Upper lobe of right lung (tissue), 1 donor: ENCODE measurements around the gene AP1M2. TPM values are rescaled to one million over a fixed set of nuclear protein-coding genes. Genes with fewer than 3 reads are reported as not detected.

ENCODE experiments used
- ATAC-seq: fragments of 200-7000 bp; cut with Tn5 transposase; one replicate; pipeline ENCODE4 v1.9.1; 2020; ENCODE audit warnings: mild to moderate bottlenecking, moderate library complexity
- DNase-seq: peaks from one replicate; pipeline ENCODE4 v3.0.0-alpha.2; 2020
- H3K27ac ChIP-seq: fragments of 200-600 bp; one replicate; pipeline ENCODE4 v1.8.0; 2022
- H3K27me3 ChIP-seq: fragments of 200-600 bp; one replicate; pipeline ENCODE4 v1.8.0; 2022; ENCODE audit warnings: mild to moderate bottlenecking
- H3K36me3 ChIP-seq: fragments of 200-600 bp; one replicate; pipeline ENCODE4 v1.8.0; 2022
- H3K4me1 ChIP-seq: fragments of 200-600 bp; one replicate; pipeline ENCODE4 v1.8.0; 2022
- H3K4me3 ChIP-seq: fragments of 200-600 bp; one replicate; pipeline ENCODE4 v1.8.0; 2022; ENCODE audit warnings: mild to moderate bottlenecking
- H3K9me3 ChIP-seq: fragments of 200-600 bp; one replicate; pipeline ENCODE4 v1.8.0; 2022
- intact Hi-C: fragments of 100-400 bp; cut with DNase I; formaldehyde crosslinking; loops from one replicate; pipeline ENCODE4 v1.11.0; 2022
- total RNA-seq: library from RNA; stranded (reverse); fragmentation: NEBNext Ultra II Directional; extraction: Animal tissue kit (Norgen Biotek cat#: 25700); gene quantifications from one replicate; pipeline ENCODE4 v1.2.1, GENCODE V29; 2021
- TF ChIP-seq, protein P1 (sequence below): fragments of 200-600 bp; IDR thresholded peaks from one replicate; pipeline ENCODE4 v1.8.0; 2022; ENCODE audit warnings: antibody characterized with exemption
- donor health status: DM: no; HTN: yes; CAD: no; lungs with severe emphysema.

The AP1M2 gene
- total RNA-seq, 1 donor from 2014 or later, result 37.8 TPM

DNA sequence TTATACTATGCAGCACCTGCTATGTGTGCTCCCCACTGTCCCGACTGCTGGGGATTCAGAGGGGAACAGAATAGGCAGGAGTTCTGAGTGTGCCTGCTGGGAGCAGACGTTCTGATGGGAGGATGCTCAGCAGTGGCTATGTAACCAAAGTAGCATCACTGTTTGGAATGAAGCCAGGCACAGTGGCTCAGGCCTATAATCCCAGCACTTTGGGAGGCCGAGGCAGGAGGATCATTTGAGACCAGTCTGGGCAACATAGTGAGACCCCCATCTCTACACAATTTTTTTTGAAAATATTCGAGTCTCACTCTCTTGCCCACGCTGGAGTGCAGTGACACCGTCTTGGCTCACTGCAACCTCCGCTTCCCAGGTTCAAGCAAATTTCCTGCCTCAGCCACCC, 37.4 kb downstream of the AP1M2 start:
- no peaks in the 10 kb centered on the region for H3K9me3 ChIP-seq
- no peak for ATAC-seq
- H3K36me3 ChIP-seq, result peaks cover 89% of the 10 kb centered on the region
- intact Hi-C loops, result no loop called here
- no peak overlapping the region for H3K27ac ChIP-seq
- H3K4me1 ChIP-seq, result peaks cover 7% of the 10 kb centered on the region
- H3K27me3 ChIP-seq, result no peaks in the 10 kb centered on the region
- no peak overlapping the region for H3K4me3 ChIP-seq
- TF ChIP-seq, protein P1, sequence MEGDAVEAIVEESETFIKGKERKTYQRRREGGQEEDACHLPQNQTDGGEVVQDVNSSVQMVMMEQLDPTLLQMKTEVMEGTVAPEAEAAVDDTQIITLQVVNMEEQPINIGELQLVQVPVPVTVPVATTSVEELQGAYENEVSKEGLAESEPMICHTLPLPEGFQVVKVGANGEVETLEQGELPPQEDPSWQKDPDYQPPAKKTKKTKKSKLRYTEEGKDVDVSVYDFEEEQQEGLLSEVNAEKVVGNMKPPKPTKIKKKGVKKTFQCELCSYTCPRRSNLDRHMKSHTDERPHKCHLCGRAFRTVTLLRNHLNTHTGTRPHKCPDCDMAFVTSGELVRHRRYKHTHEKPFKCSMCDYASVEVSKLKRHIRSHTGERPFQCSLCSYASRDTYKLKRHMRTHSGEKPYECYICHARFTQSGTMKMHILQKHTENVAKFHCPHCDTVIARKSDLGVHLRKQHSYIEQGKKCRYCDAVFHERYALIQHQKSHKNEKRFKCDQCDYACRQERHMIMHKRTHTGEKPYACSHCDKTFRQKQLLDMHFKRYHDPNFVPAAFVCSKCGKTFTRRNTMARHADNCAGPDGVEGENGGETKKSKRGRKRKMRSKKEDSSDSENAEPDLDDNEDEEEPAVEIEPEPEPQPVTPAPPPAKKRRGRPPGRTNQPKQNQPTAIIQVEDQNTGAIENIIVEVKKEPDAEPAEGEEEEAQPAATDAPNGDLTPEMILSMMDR, result no peak
- DNase-seq, result no peak

DNA sequence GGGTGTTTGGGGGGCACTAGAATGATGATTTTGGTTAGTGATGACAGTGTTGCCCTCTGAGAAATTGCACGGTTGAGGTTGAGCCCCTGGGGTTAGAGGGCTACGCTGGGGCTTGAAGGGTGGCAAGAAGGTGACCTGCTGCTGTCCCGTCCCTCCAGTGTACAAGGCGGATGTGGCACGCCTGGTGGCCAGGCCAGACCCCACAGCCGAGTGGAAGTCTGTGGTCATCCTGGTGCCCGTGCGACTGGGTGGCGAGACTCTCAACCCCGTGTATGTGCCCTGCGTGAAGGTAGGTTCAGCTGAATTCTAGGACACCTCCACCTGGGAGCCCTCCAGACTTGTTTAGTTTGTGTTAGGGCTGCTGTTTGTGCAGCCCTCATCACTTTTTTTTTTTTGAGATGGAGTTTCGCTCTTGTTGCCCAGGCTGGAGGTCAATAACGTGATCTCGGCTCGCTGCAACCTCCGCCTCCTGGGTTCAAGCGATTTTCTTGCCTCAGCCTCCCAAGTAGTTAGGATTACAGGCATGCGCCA, 38.3 kb downstream of the AP1M2 start:
- DNase-seq, result no peak
- Histone ChIP-seq H3K36me3 (peaks cover 79% of the 10 kb centered on the region), H3K27ac (no peak overlapping the region), H3K4me3 (no peak overlapping the region), H3K9me3 (no peaks in the 10 kb centered on the region), H3K27me3 (no peaks in the 10 kb centered on the region), H3K4me1 (peaks cover 10% of the 10 kb centered on the region)
- TF ChIP-seq, protein P1, result no peak
- intact Hi-C loops, result no loop called here
- no peak for ATAC-seq

DNA sequence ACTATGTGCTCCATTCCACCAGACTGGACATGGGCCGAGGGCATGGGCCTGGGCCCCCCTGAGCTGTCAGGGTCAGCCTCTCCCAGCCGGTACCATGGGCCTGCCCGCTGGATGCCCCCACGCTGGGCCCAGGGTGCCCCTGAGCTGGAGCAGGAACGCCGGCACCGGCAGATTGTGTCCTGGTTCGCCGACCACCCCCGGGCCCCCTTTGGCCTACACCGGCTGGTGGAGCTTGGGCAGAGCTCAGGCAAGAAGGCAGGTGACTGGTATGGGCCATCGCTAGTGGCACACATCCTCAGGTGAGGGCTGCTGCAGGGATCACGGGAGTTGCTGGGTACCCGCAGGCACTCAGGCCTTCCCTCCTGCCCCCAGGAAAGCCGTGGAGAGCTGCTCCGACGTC, 40.3 kb downstream of the AP1M2 start:
- Histone ChIP-seq H3K27me3 (no peaks in the 10 kb centered on the region), H3K36me3 (peaks cover 59% of the 10 kb centered on the region), H3K27ac (no peak overlapping the region), H3K9me3 (no peaks in the 10 kb centered on the region), H3K4me3 (no peak overlapping the region), H3K4me1 (peaks cover 15% of the 10 kb centered on the region)
- DNase-seq (no peak), ATAC-seq (no peak)
- TF ChIP-seq, protein P1, result no peak
- intact Hi-C loops, result no loop called here

DNA sequence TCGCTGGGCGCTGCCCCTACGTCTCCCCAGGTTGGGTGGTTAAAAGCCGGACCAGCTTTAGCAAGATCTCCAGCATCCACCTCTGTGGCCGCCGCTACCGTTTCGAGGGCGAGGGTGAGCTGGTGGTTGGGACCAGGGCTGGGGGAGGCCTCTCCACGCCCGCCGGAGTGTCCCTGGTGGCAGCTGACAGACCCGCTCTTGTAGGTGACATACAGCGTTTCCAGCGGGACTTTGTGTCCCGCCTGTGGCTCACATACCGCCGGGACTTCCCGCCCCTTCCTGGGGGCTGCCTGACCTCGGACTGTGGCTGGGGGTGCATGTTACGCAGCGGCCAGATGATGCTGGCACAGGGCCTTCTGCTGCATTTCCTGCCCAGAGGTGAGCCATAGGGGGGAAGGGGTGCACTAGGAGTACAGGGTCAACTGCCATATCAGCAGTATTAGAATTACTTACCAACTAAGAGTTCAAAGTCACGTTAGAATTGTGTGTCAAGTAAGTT, 42.3 kb downstream of the AP1M2 start:
- H3K27ac ChIP-seq, result peak overlapping the region; percentile 91
- intact Hi-C loops, result no loop called here
- H3K9me3 ChIP-seq, result no peaks in the 10 kb centered on the region
- no peak for DNase-seq
- no peaks in the 10 kb centered on the region for H3K27me3 ChIP-seq
- H3K4me3 ChIP-seq, result peak overlapping the region; percentile 88
- TF ChIP-seq, protein P1, result no peak
- peaks cover 41% of the 10 kb centered on the region for H3K36me3 ChIP-seq
- ATAC-seq, result no peak
- peaks cover 15% of the 10 kb centered on the region for H3K4me1 ChIP-seq

DNA sequence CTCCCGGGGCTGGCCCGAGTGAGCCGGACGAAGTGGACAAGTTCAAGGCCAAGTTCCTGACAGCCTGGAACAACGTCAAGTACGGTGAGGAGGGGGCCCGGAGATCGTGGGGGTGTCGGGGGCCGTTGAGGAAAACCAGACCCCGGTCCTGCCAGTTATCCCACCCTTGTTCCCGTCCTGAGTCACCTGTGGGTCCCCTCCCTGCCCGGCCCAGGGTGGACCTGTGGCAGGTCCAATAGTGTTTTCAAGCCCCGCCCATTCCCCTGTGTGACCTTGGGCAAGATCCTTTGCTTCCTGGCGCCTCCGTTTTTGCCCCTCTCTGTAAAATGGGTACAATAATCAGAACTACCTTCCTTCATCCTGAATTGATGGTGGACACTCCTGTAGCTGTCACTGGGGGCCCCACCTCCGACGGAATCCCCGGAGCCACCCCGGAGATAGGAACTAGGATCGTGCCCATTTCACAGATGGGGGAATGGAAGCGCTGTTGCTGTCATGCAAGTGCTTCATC, 42.8 kb downstream of the AP1M2 start:
- DNase-seq (peak; percentile 73), ATAC-seq (peak; percentile 36)
- Histone ChIP-seq H3K4me1 (peaks cover 15% of the 10 kb centered on the region), H3K4me3 (peak overlapping the region; percentile 88), H3K9me3 (no peaks in the 10 kb centered on the region), H3K27me3 (no peaks in the 10 kb centered on the region), H3K36me3 (peaks cover 36% of the 10 kb centered on the region), H3K27ac (peak overlapping the region; percentile 91)
- intact Hi-C loops, result no loop called here
- TF ChIP-seq, protein P1, result no peak
